HG02678 (cell line): ENCODE measurements around the gene CMSS1.
A peak's percentile ranks its signal among the peaks of the same experiment; 100 is the strongest.
"Not testable (repeated sequence)": the region's sequence is repeated elsewhere in the genome, so short reads cannot be mapped to it uniquely, and the experiment has no call there.

Experiments
- ATAC-seq: cut with Tn5 transposase; IDR thresholded peaks from one replicate; pipeline ENCODE4 v1.9.1; 2021; ENCODE audit warnings: mild to moderate bottlenecking, moderate library complexity; ENCODE audit not compliant: unreplicated experiment

The CMSS1 gene

GRCh38 chr3:100075196-100075595 is 257.5 kb downstream of the CMSS1 start:
- no peak for ATAC-seq

GRCh38 chr3:100075851-100076730 is 258.4 kb downstream of the CMSS1 start:
- no peak for ATAC-seq

DNA sequence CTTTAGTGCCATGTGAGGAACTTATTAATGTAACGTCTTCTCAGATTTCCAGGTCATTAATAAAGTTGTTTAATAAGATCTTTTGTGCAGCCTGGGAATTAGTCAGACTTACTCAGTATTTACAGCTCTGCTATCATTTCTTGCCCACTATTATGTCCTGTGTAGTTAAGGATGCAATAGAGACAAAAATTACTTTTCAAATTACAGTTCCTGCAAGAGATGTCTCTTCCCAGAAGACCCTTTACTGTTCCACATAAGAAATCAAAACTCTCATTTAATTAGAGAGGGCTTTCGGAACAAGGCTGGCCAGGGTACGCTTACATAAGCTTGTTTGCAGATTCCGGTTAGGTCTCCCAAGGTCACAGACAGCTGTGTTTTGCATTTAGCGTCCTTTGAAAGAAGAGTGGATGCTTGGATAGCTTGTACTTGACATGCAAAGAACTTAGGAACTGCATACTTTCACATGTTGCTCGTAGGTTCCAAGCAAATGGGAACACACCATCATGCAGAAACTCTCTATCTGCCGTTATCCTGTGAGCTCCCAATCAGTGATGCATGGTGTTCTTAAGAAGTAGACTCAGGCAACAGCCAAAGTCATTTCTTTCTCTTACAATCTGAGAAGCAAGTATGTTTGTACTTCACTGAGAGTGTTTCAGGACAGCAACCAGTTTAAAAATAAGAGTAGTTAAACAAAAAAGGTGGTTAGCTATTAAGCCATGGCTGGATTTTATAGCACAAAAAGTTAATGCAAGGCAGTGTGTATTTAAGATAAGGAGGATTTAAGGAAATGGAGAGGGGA is 259.3 kb downstream of the CMSS1 start:
- no peak for ATAC-seq

DNA sequence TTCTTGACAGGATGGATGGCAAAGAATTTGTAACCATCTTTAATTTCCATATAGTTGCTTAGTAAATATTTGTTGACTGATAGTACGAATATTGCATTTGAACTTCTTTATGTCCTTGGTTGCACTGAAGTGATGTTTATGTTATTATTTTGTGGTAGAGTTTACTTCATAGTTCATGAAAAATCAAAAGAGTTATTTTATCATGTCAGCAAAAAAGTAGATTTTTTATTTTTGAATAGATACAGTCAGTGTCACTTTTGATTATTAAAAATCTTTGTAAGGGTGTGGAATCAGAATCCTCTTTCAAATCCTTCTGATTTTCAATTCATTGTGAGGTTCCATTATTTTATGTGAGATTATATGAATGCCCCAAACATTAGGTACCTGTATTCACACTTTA is 261.7 kb downstream of the CMSS1 start:
- no peak for ATAC-seq

GRCh38 chr3:100080573-100080972 is 262.9 kb downstream of the CMSS1 start:
- ATAC-seq, result no peak

GRCh38 chr3:100081311-100081710 is 263.6 kb downstream of the CMSS1 start:
- no peak for ATAC-seq

DNA sequence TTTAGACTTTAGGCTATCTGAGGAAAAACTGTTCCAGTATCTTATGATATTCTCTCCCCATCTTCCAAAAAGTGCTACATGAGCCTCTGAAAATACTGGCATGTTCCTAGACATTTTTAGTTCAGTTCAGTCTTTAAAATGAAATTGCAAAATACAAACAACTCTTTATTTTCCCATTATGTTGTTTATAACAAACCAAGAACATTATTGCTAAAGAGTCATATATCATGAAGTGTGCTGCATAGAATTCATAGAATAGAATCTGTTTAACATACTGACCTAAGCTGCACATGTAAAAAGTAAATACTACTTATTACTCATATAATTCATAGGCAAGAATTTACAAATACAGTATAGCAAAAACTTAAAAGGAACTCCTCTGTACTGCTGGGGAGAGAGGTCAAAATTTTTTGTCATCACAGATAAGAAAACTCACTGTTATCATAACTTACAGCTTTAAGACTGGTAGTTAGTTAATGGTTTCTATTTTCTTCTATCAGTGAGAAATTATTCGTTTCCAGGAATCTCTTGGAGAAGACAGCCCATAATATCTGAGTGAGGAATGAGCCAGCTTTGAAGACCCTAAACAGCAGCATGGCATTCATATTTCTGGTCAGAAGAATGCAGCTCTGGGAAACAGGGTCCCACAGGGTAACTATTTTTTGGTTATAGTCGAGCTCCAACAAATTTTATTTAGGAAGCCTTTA is 264.5 kb downstream of the CMSS1 start:
- ATAC-seq, result no peak

GRCh38 chr3:100082714-100083113 is 265.1 kb downstream of the CMSS1 start:
- ATAC-seq, result no peak

- no peak for ATAC-seq
Observed at GRCh38 chr3:100083209-100083608, 265.5 kb downstream of the CMSS1 start.

DNA sequence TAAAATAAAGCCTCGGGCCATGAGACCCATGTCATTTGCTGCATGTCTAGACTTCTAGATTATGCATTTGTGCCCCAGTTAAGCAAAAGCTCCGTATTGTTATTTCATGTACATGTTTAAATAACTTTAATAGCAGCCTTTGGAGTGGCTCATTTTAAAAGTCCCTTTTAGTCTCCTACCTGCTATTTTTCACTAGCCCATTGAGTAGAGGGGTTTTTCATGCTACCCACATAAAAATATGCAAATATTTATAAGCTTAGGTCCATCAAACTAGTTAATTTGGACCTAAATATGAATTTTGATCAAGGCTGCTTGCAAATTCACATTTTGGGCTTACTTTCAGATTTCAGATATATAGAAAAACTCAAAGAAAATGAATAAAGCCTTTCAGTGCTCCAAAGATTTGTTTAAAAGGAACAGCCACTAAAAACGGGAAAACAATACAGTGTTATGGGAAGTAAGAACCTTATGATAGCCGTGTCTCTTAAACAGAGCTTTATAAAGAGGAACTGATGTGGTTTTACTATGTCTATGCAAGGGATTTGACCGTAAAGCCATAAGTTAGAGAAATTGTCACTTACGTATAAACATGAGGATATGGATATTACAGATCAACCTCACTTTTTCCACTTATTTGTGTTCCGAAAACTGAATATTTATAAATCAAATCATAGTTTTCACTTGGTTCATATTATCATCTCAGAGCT is 266.6 kb downstream of the CMSS1 start:
- no peak for ATAC-seq

- ATAC-seq, result no peak
Observed at GRCh38 chr3:100086401-100086800, 268.7 kb downstream of the CMSS1 start.

DNA sequence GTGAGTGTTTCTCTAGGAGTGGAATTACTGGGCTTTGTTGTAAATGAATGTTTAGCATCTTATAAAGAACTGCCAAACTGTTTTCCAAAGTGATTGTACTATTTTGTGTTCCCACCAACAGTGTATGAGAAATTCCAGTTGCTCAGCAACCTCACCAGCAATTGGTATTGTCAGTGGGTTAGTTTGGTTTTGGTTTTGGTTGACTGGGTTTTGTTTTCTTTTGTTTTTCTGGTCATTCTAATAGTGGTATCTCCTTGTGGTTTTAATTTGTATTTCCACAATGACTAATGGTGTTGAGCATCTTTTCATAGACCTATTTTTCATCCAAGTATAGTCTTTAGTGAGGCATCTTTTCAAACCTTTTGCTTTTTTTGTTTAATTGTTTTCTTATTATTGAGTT is 269.5 kb downstream of the CMSS1 start:
- ATAC-seq, result peak; percentile 88

- ATAC-seq, result no peak
Observed at GRCh38 chr3:100088735-100089368, 271.2 kb downstream of the CMSS1 start.

GRCh38 chr3:100089812-100090668 is 272.4 kb downstream of the CMSS1 start:
- peak; percentile 68 for ATAC-seq

- ATAC-seq, result peak; percentile 7
Observed at GRCh38 chr3:100090669-100091005, 273.0 kb downstream of the CMSS1 start.

- ATAC-seq, result no peak
Observed at GRCh38 chr3:100093831-100094230, 276.2 kb downstream of the CMSS1 start.

DNA sequence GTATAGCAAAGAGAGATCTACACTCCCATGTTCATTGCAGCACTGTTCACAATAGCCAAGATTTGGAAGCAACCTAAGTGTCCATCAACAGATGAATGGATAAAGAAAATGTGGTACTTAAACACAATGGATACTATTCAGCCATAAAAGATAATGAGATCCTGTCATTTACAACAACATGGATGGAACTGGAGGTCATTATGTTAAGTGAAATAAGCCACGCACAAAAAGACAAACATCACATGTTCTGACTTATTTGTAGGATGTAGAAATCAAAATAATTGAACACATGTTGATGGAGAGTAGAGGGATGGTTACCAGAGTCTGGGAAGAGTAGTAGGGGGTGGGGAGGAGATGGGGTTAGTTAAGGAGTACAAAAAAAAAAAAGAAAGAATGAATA is 278.6 kb downstream of the CMSS1 start:
- not testable (repeated sequence) for ATAC-seq

- ATAC-seq, result no peak
Observed at GRCh38 chr3:100096866-100097265, 279.2 kb downstream of the CMSS1 start.
